NCI-H748 treated with DMSO at 0.1 percent for 48 hours (cell line): ENCODE measurements around the gene HOXA4.

Source experiments
- DNase-seq: peaks from one replicate; lab custom pipeline; 2025; lab: John Stamatoyannopoulos, UW

The HOXA4 gene

DNA sequence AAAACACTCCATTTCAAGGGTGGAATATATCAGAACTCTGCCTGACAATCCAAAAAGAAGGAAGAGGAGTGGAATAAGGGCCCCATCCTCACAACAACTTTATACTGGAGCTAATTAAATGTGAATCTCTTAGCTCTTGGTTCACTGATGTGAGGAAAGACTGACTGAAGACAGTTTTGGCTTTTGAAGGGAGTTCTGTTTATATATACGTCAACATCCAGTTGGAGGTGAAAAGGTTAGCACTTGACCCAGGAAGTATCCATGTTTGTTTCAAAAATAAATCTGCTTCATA lies 37.8 kb downstream of the HOXA4 start:
- DNase-seq: no peak

DNA sequence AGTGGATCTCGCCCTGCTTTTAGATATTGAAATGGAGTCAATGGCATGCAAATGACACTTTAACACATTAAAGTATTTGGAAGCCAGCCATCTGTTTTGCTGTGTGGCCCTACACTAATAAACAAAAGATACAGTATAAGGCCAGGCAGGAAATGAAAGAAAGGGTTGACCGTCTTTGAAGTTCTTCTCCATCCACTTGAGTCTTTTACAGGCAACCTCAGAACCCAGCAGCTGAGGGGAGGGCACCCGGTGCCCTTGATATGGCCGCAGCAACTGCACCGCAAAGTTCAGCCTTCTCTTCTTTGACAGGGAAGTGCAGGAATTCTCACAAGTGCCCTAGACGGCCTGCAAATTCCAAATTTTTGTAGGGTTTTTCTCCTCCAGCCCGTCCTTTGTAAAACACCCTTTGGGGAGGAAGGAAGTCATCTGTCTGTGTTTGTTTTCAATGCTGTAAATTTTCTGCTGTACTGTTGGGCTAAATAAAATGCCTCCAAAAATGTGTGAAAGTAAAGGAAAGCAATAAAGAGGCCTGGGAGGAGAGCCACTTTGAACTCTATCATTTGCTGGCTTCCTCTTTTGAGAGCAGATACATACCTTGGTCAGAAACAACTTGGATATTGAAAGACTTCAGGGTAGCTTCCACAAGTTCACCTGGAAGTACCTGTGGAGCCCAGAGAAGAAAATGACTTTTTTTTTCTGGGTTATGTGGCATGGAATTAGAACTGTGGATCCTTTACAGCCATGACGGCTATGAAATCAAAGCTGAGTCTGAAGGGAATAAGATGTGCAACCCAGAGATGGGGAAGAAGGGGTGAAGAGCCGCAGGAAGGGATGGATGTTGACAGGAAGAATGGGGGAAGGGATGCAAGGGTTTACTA lies 38.4 kb downstream of the HOXA4 start:
- no peak for DNase-seq

DNA sequence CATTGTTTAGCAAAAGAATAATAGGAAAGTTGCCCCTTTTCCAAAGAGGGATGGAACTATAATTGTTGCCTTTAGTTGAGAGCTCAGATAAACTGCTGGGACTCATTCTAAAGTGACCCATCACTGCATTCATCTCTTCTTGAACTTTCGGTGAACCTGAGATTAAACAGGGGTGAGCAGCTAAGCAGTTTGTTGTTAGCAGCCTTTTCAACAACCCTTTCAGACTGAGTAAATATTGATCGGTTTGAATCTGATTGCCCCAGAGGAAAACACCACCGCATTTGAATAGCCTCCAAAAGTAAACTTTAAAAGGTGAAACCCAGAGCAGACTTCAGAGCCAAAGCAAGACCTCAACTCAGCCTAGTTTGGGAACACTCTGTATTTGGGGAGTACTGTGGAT lies 39.5 kb downstream of the HOXA4 start:
- peak; percentile 77 for DNase-seq

DNA sequence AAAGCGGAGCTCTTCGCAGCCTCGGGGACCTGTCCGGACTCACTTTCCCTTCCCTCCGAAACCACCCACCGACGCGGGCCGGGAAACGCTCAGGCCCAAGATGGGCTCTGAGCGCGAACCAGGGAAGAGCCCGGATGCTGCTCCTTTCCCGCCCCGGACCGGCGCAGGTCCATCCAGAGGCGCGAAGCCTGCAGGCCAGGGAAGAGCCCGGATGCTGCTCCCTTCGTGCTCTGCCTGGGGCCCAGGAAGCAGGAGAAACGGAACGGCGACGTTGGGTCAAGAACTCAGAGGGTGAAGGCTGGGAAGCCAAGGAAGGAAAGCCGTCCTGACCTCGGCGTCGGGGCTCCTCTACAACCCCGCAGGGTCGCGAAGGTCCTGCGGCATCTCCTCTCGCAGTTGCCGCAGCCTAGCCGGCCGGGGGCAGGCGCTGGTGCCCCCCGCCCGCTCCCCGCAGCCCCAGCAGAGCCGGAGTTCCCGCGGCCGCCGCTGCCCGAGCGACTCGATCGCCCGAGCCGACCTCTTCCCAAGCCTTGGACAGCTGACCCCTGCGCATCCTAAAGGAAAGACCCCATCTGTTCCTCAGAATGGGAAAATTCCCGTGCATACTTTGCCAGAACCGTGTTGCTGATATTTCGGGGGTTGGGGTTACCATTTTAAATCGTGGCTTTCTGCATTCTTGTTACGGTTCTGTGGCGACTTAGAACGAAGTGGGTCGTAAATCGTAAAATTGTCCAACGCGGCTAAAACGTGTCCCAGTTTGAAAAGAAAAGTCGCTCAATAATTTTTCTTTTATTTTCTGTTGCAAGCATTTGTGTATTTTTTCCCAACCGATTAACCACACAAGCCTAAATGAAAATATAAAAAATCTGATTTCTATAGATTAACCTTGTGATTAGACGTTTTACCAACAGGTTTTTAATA lies 42.3 kb downstream of the HOXA4 start:
- DNase-seq: no peak

DNA sequence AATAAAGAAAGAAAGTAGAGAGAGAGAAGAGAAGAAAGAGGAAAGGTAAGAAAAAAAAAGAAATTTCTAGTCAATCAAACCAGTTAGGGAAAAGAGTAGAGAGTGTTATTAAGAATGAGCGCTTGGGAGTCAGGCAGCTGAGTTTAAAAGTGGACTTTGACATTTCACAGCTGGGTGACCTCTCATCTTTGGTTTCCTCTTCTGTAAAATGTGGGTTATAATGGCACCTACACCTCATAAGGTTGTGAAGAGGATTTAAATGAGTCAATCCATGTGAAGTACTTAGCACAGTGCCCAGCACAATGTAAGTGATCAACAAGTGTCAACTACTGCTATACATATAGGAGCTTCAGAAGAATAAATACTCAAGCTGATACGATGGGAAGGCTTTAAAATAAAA lies 46.9 kb downstream of the HOXA4 start:
- no peak for DNase-seq

DNA sequence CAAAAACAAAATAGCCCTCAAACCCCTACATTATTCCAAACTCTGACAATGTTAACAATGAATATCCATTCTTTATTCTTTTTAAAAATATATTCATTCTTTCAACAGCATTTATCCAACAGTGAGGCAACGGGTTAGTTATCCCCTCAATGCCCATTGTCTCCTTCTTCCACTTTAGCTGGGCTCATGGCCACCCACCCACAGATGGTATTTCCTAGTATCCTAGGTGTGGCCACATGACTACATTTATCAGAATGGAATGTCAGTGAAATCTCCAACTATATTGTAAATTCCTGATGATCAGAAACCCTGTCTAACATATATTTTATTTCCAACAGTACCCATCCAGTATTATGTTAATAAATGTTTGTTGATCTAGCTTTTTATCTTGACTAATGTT lies 48.4 kb downstream of the HOXA4 start:
- no peak for DNase-seq

DNA sequence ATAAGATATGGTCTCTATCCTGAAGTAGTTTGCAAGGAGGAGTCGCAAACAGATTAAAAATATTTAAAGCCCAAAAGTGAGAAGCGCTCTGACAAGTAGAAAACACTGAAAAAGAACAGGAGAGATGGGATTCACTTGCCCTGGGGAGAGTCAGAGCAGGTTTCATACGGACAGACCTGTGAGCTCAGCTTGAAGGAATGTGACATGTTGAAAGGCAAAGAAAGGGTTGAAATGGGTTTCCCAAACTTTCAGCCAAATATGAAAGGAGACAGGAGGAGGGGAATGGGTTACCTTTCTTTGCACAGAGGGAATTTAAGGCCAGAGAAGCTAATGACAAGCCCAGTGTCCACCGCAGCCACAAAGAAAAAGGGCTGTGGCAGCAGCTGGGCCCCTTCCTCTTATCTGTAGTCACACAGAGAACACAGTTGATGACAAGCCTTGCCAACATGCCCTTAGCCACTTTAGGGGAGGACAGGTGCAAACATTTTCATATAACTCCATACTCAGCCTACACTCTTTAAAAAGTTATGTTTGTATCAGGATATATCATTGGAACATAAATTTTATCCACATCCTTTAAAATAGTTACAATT lies 49.6 kb downstream of the HOXA4 start:
- DNase-seq: no peak

DNA sequence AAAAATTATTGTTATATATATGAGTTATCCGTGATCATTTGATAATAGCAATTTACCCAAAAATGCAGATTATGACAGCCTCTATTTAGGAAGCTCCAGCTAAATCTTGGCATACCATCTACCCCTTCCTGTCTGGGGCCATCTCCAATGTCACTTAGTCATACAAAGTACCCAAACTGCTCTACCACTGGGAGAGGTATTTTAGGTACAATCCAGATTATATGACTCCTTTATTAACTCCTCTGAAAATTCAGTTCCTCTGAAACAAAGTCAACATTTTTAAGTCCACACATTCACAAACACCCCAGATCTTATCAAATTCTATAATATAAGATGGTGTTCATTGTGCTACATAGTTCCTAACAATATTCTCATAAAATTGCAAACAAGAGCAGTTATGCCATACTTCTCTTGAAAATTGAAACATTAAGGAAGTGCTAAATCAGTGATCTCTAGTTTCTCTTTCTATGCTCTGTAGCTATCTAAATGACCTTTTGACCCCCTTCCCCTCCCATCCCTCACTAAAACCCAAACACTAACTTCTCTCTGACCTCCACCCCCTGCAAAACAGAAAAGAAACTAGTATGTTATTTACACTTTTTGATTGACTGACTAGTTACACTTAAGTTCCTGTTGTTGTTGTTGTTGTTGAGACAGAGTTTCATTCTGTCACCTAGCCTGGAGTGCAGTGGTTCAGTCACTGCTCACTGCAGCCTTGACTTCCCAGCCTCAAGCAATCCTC lies 51.2 kb downstream of the HOXA4 start:
- no peak for DNase-seq

DNA sequence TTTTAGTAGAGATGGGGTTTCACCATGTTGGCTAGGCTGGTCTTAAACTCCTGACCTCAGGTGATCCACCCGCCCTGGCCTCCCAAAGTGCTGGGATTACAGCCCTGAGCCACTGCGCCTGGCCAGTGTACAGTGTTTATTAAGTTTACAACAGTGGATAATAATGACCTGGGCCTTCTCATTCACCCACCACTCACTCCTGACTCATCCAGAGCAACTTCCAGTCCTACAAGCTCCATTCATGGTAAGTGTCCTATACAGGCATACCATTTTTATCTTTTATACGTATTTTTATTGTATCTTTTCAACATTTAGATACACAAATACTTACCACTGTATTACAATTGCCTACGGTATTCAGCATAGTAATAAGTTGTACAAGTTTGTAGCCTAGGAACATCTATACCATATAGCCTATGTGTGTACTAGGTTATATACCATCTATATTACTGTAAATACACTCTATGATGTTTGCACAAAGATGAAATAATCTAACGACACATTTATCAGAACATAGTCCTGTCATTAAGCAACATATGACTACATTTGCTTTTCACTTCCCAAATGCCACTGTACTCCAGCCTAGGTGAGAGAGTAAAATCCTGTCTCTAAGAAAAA lies 51.8 kb downstream of the HOXA4 start:
- DNase-seq: no peak
